Skeletal muscle satellite cell (primary cell): ENCODE results near the gene OMP.

Experiments
- H3K27me3 ChIP-seq: 2 replicates; pipeline ENCODE4 v1.7.0; 2013; ENCODE audit warnings: low read length; ENCODE audit not compliant: control insufficient read depth, insufficient read depth
- H3K36me3 ChIP-seq: 2 replicates; pipeline ENCODE4 v1.7.0; 2013; ENCODE audit warnings: mild to moderate bottlenecking, control low read depth, low read length; ENCODE audit not compliant: insufficient read depth
- H3K4me1 ChIP-seq: 2 replicates; pipeline ENCODE4 v1.7.0; 2013; ENCODE audit warnings: low read length; ENCODE audit not compliant: control insufficient read depth, insufficient read depth
- H3K4me2 ChIP-seq: 2 replicates; pipeline ENCODE4 v1.7.0; 2013; ENCODE audit warnings: mild to moderate bottlenecking, low read length
- H3K4me3 ChIP-seq: 2 replicates; pipeline ENCODE4 v1.7.0; 2013; ENCODE audit warnings: low read length
- H3K9ac ChIP-seq: 2 replicates; pipeline ENCODE4 v1.7.0; 2013; ENCODE audit warnings: mild to moderate bottlenecking, low read depth, low read length, moderate library complexity
- H3K9me3 ChIP-seq: replicated peaks from 2 replicates; pipeline ENCODE4 v1.7.0; 2013; ENCODE audit warnings: mild to moderate bottlenecking, control low read depth, low read length

The OMP gene

DNA sequence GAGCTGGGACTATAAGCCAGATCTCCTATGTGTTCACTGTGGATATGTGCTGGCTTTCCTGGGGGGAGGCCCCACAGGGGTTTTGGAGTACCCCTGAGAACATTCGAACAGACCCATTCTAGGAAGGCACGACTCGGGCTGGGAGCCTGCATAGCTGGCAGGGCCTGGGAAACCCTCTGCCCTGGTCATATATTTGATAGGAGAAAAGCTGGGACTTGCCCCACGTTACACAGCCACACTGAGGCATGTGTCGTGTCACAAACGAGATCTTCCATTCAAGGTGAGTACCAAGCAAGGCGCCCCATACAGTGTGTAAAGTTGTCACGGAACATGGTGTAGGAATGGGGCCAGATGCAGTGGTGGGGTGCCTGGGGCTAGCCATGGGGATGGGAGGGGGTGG, 36.6 kb downstream of the OMP start:
- Histone ChIP-seq H3K9ac (no peak overlapping the region), H3K4me2 (no peak overlapping the region), H3K27me3 (peaks cover 27% of the 10 kb centered on the region), H3K4me1 (peaks cover 6% of the 10 kb centered on the region), H3K36me3 (no peaks in the 10 kb centered on the region), H3K9me3 (no peaks in the 10 kb centered on the region), H3K4me3 (no peak overlapping the region)

DNA sequence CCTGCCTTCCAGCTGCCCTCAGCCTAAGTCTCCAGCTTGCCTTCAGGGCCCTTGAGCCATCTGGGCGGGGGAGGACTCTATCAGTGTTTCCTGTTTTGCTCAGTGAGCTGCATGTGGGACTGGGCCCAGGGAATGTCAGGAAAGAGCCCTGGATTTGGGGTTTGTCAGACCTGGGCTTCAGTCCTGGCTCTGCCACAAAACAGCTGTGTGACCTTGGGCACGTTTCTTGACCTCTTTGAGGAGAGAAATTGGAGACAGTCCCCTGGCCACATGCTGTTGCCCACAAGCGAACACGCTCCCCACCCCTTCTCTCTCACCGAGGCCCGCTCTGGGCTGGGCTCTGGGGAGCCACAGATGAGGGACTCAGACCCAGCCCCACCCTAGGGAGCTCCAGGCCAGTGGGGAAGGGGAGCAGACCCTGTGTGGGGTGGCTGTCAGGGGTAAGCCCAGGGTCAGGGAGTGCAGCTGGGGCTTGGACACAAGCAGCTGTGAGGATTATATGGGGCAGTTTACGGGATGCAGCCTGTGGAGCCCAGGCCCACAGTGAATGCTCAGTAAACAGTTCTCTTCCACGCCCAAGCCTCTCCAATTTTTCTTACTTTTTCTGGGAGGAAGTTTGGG, 37.7 kb downstream of the OMP start:
- no peaks in the 10 kb centered on the region for H3K36me3 ChIP-seq
- peaks cover 6% of the 10 kb centered on the region for H3K4me1 ChIP-seq
- H3K4me2 ChIP-seq: no peak overlapping the region
- H3K27me3 ChIP-seq: peaks cover 31% of the 10 kb centered on the region
- H3K9ac ChIP-seq: peak overlapping the region; percentile 31
- no peaks in the 10 kb centered on the region for H3K9me3 ChIP-seq
- H3K4me3 ChIP-seq: no peak overlapping the region

DNA sequence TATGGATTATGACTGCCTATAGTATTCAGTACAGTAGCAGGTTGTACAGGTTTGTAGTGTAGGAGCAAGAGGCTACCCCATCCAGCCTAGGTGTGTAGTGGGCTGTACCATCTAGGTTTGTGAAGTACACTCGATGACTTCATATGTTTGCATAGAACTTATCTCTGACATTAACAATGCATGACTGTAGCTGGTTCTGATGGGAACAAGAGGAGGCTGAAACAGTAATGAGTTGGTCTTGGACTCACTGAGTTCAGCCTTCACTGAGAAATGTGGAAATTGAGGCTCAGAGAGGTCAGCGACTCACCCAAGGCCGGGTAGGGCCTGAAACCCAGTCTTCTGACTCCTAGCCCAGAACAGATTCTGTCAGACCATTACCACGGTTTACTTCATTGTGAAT, 38.4 kb downstream of the OMP start:
- H3K4me3 ChIP-seq: no peak overlapping the region
- H3K36me3 ChIP-seq: no peaks in the 10 kb centered on the region

GRCh38 chr11:77141475-77141874, 38.8 kb downstream of the OMP start:
- H3K9me3 ChIP-seq: no peaks in the 10 kb centered on the region
- peaks cover 6% of the 10 kb centered on the region for H3K4me1 ChIP-seq
- H3K9ac ChIP-seq: no peak overlapping the region
- H3K27me3 ChIP-seq: peaks cover 36% of the 10 kb centered on the region
- H3K4me2 ChIP-seq: no peak overlapping the region
- no peak overlapping the region for H3K4me3 ChIP-seq
- no peaks in the 10 kb centered on the region for H3K36me3 ChIP-seq

More for the DNA sequence above, 38.4 kb downstream of the OMP start:
- no peak overlapping the region for H3K9ac ChIP-seq
- no peak overlapping the region for H3K4me2 ChIP-seq
- peaks cover 6% of the 10 kb centered on the region for H3K4me1 ChIP-seq
- H3K27me3 ChIP-seq: peaks cover 34% of the 10 kb centered on the region
- no peaks in the 10 kb centered on the region for H3K9me3 ChIP-seq

DNA sequence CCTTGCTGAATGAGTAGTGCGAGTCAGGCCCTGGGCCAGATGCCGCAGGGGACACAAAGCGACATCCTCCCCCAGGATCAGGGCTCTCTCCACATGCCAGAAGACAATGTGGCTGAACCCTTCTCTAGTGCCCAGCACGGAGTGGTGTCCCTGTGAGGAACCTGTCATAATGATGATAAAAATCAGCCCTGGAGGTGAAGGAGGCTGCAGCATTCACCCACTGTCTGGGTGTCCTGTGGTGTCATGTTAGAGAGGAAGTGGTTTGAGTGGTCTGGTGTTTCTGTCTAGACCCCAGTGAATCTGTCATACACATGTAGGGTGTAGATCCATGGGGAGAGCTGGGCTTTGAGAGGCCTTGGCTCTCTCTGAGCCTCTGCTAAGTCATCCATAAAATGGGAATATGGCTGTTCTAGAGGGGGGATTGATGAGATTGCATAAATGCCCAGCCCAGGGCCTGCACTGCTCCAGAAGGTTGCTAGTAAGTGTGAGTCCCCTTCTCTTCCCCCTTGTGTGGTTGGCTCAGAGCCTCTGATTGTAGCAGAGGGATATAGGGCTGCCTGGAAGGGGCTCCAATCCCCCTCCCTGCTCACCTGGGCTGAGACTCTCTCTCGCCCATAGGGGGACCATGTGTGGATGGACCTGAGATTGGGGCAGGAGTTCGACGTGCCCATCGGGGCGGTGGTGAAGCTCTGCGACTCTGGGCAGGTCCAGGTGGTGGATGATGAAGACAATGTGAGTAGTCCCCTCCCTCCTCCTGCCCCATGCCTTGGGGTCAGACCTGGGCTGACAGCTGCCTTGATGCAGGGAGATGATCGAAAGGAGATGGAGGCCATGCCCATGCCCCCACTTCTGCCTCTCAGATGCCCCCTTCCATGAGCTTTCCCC, 39.7 kb downstream of the OMP start:
- no peak overlapping the region for H3K4me3 ChIP-seq
- H3K9ac ChIP-seq: no peak overlapping the region
- no peaks in the 10 kb centered on the region for H3K36me3 ChIP-seq
- peaks cover 36% of the 10 kb centered on the region for H3K27me3 ChIP-seq
- H3K9me3 ChIP-seq: no peaks in the 10 kb centered on the region
- H3K4me2 ChIP-seq: no peak overlapping the region
- H3K4me1 ChIP-seq: peaks cover 6% of the 10 kb centered on the region

DNA sequence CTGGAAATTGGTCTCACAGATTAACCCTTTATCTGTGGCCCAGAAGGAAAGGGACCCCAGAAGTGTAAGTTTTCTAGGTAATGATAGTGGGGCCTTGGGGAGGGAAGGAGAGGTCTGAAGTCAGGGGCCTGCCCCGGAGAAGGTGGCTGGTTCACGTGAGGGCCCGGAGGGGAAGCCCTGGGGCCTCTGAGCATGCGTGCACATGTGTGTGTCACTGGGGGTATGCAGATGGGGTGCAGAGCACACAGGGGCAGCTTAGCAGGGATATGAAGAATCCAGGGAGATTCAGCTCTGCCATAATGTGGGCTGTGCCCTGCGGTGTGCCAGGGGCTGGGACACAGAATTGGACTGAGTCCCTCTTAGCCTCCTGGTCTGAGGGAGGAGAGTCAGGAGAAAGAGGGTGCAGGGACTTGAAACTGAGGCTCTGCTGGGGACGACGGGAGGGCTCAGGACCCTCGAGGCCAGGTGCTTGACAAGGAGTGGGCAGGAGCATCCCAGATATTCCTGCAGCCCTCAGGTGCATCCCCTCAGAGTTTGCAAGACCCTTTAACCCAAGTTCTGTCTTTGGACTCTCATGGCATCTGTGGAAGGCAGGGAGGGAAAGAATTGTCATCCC, 40.9 kb downstream of the OMP start:
- no peaks in the 10 kb centered on the region for H3K9me3 ChIP-seq
- H3K9ac ChIP-seq: no peak overlapping the region
- H3K4me2 ChIP-seq: no peak overlapping the region
- H3K27me3 ChIP-seq: peaks cover 24% of the 10 kb centered on the region
- no peak overlapping the region for H3K4me3 ChIP-seq
- H3K36me3 ChIP-seq: no peaks in the 10 kb centered on the region
- peaks cover 6% of the 10 kb centered on the region for H3K4me1 ChIP-seq

DNA sequence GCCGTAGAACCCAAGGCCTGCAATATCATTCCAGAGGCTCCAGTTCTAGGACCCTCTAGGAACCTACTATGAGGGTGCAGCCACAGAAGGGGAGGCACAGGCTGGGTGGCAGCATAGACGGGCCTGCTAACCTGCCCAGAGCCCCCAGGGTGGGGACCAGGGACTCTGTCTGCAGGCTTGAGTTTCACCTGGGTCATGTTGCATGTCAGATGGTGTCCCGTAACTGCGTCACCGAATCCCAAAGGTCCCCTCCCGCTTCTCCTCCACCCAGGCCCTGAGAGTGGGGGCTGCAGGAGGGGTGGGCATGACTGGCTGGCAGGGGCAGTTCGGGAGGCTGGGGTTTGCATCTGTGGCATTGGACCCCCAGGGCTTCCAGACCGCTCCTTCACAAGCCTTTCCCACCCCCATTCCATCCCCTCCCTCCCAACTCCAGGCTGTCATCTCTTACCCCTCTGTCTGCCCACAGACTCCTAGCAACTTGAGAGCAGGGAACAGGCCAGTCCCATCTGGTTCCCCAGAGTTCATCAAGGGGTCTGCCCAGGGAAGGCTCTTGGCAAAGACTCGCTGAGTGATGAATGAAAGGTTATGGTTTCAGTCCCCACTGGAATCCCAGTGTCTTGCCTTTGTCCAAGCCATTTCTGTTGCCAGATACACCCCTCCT, 41.7 kb downstream of the OMP start:
- Histone ChIP-seq H3K4me3 (no peak overlapping the region), H3K4me2 (no peak overlapping the region), H3K36me3 (no peaks in the 10 kb centered on the region), H3K27me3 (peaks cover 22% of the 10 kb centered on the region), H3K4me1 (peaks cover 6% of the 10 kb centered on the region), H3K9me3 (no peaks in the 10 kb centered on the region), H3K9ac (no peak overlapping the region)

- Histone ChIP-seq H3K36me3 (no peaks in the 10 kb centered on the region), H3K9ac (no peak overlapping the region), H3K9me3 (no peaks in the 10 kb centered on the region), H3K4me1 (peaks cover 6% of the 10 kb centered on the region), H3K4me3 (no peak overlapping the region), H3K27me3 (peaks cover 22% of the 10 kb centered on the region), H3K4me2 (no peak overlapping the region)
Measured at GRCh38 chr11:77144857-77145428, 42.3 kb downstream of the OMP start.

DNA sequence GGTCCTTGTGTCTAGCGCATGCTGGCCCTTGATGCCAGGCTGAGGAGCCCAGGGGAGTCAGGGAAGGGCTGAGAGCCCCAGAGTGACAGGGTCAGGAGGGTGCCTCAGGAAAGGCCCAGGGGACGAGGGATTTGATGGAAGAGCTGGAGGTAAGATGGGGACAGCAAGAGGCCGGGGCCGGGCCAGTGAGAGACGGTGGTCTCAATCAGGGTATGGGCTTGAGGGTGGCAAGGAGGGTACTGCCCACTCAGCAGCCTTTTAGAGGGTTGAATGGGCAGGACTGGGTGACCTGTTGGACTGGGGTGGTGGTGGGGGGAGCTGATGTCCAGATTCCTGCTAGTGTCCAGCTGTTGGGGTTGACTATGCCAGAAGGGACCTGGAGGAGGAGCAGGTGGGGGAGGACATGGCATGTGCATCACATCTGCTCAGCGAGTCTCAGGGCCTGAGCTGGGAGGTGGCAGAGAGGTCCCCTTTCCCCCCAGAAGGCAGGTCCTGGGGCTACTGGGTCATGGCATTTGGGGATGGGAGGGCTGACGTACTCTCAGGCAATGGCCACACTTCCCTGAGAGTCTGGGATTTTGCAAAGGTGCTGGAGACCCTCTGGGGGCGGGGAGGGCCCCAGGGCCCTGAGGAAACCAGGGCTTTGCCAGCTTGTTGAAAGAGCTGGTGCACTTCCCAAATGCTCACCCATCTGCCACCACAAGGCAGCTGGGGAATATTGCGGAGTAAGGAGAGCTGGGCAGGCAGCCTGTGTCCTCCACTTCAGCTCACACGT, 43.8 kb downstream of the OMP start:
- no peak overlapping the region for H3K4me2 ChIP-seq
- H3K4me3 ChIP-seq: no peak overlapping the region
- H3K36me3 ChIP-seq: no peaks in the 10 kb centered on the region
- H3K4me1 ChIP-seq: peaks cover 4% of the 10 kb centered on the region
- H3K9me3 ChIP-seq: no peaks in the 10 kb centered on the region
- H3K27me3 ChIP-seq: peaks cover 22% of the 10 kb centered on the region
- no peak overlapping the region for H3K9ac ChIP-seq

DNA sequence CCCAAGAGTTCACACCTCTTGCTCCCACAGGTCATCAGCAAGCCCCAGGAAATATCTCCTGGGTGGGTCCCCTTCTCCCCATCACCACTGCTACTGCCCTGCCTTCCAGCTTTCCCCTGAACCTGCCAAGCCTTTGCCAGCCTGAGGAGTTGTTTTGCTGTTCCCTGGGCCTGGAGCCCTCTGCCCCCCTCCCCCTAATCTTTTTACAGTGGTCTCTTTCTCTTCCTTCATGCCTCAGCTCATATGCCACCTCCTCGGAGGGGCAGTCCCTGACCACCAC, 44.3 kb downstream of the OMP start:
- Histone ChIP-seq H3K4me3 (no peak overlapping the region), H3K9ac (no peak overlapping the region), H3K4me2 (no peak overlapping the region), H3K9me3 (no peaks in the 10 kb centered on the region), H3K4me1 (peaks cover 9% of the 10 kb centered on the region), H3K27me3 (peaks cover 22% of the 10 kb centered on the region), H3K36me3 (no peaks in the 10 kb centered on the region)
